SKM-1 (cell line): Measurements from ENCODE around the gene ADAM8.

Source experiments
- DNase-seq: peaks from one replicate; lab custom pipeline; 2025; ENCODE audit not compliant: unreplicated experiment; lab: John Stamatoyannopoulos, UW

ADAM8 gene

GRCh38 chr10:133309100-133309719 lies 32.5 kb upstream of the ADAM8 start:
- DNase-seq = peak; percentile 74

- peak; percentile 68 for DNase-seq
Measured at GRCh38 chr10:133308421-133309099, 31.9 kb upstream of the ADAM8 start, which contains the start of the genes TUBGCP2 and ZNF511. Gene TUBGCP2, minus strand, starts transcription at chr10:133308872. Its CDS starts 5,931 bp downstream, at chr10:133302941. Gene ZNF511, plus strand, starts transcription at chr10:133308914. Its CDS starts 30 bp downstream, at chr10:133308944.

GRCh38 chr10:133307776-133308420 lies 31.2 kb upstream of the ADAM8 start:
- DNase-seq = peak; percentile 42

- no peak for DNase-seq
Measured at GRCh38 chr10:133306941-133307379, 30.3 kb upstream of the ADAM8 start.

GRCh38 chr10:133306097-133306476 lies 29.4 kb upstream of the ADAM8 start:
- DNase-seq = no peak

- no peak for DNase-seq
Measured at GRCh38 chr10:133303206-133303605, 26.5 kb upstream of the ADAM8 start.

- DNase-seq = no peak
Measured at GRCh38 chr10:133302230-133302629, 25.6 kb upstream of the ADAM8 start.

GRCh38 chr10:133299738-133300137 lies 23.1 kb upstream of the ADAM8 start:
- no peak for DNase-seq

- DNase-seq = no peak
Measured at GRCh38 chr10:133299224-133299623, 22.6 kb upstream of the ADAM8 start.

GRCh38 chr10:133298466-133298865 lies 21.8 kb upstream of the ADAM8 start:
- DNase-seq = no peak

- no peak for DNase-seq
Measured at GRCh38 chr10:133297504-133297903, 20.8 kb upstream of the ADAM8 start.

GRCh38 chr10:133295426-133296320 lies 19.0 kb upstream of the ADAM8 start:
- DNase-seq = no peak

- no peak for DNase-seq
Measured at GRCh38 chr10:133294189-133294588, 17.5 kb upstream of the ADAM8 start.

GRCh38 chr10:133293810-133294119 lies 17.1 kb upstream of the ADAM8 start:
- no peak for DNase-seq

- no peak for DNase-seq
Measured at GRCh38 chr10:133292919-133293809, 16.5 kb upstream of the ADAM8 start.

- no peak for DNase-seq
Measured at GRCh38 chr10:133289761-133290160, 13.1 kb upstream of the ADAM8 start.

- DNase-seq = no peak
Measured at GRCh38 chr10:133287832-133288500, 11.3 kb upstream of the ADAM8 start.

- no peak for DNase-seq
Measured at GRCh38 chr10:133286366-133286765, 9.7 kb upstream of the ADAM8 start.

GRCh38 chr10:133285217-133285616 lies 8.5 kb upstream of the ADAM8 start:
- no peak for DNase-seq

GRCh38 chr10:133283931-133284330 lies 7.3 kb upstream of the ADAM8 start:
- DNase-seq = no peak
